ENCODE measurements around the gene BMPR2.

DNA sequence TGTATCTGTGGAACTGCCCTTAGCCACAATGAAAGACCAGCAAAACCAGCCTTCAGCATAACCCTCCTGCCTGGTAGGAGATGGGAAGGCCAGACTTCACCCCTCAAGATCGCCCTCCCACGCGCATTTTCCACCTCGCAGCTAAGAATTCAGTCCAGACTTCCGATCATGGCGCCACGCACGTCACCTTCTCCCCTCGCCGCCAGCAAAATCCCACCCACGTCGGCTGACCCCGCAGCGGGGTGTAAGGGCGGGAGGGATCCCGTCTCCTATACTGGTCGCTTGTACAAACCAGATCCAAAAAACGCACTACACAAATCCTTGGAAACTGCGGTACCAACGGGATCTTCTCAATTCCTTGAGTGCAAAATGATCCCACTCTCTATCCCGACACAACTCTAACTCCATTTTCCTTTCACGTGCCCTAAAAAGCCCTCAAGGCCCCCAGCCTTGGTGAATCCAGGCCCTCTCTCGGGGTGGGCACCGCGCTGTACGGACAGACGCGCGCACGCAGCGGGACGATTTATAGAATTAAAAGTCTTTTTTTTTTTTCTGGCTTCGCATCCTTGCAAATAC is 1.0 kb upstream of the BMPR2 start:
- TF ChIP-seq CTCF (IDR thresholded peaks at IDR 0.05) = no peak
- TF ChIP-seq POLR2A (IDR thresholded peaks at IDR 0.05) = no peak
- peak in 1 of 4 donors; percentile 27 for TF ChIP-seq EP300 (IDR thresholded peaks at IDR 0.05)

Measured in sigmoid colon (tissue), 4 donors.